Lung microvascular endothelial cell (primary cell): ENCODE results near the gene CCDC102A. TPM values are rescaled to one million over a fixed set of nuclear protein-coding genes. Genes with fewer than 3 reads are reported as not detected.
"Not testable (repeated sequence)": the region's sequence is repeated elsewhere in the genome, so short reads cannot be mapped to it uniquely, and the experiment has no call there.

ENCODE experiments used
- DNase-seq, 2 donors: peaks; one replicate each; pipeline versions ENCODE4 v3.0.0 to v3.0.0-alpha.2; 2010; ENCODE audit warnings: low read depth in 2 of 2
- total RNA-seq: library from RNA; depleted of rRNA; stranded (reverse); fragments of >200 nt; gene quantifications from 2 replicates; pipeline ENCODE4 v1.2.1, GENCODE V29; 2014

Gene CCDC102A
- total RNA-seq, 1 donor from 2014 or later, result 10.7 TPM

DNA sequence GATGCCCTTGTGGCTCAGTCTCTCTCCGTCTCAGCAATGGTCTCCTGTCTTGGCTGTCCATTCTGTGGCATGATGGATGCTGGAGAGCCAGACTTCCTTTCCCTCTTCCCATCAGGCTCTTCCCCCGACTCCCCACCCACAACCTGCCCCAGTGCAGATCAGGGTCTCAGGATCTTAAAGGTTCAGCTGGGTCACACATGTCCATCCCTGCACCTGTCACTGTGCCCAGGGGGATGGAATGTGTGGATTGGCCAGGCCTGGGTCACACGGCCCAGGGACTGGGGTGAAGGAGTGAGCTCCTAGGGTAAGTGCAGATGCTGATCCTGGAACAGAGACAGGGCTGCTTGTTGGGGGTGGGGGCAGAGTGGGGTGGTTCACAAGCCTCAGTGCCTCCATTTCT lies 29.1 kb upstream of the CCDC102A start:
- no peak for DNase-seq

DNA sequence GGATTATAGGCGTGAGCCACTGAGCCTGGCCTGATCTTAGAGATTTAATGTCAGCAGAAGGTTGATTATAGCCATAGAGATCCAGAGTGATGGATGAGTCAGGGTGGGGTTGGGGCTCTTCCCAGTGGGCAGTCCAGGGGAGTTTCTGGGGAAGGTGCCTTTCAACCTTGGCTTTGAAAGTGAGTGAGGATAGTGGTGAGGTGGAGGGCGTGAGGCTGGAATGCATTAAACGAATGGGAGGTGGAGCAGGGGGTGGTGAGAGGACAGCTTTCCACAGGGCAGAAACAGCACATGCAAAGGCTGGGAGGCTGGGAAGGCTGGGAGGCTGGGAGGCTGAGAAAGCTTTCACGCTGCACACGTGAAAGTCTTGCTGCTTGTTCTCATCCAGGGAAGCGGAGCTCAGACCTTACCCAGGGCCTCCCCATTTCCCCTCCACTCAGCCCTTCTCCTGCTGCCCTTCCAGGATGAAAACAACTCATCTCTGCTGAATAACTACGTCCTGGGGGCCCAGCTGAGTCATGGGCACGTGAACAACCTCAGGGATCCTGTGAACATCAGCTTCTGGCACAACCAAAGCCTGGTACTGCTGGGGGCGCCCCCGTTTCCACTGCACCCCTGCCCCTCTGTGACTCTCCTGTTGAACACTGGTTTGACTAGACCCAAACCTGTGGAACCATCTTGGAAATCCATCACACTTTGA lies 28.4 kb upstream of the CCDC102A start:
- peak in 1 of 2 donors; percentile 23 for DNase-seq

DNA sequence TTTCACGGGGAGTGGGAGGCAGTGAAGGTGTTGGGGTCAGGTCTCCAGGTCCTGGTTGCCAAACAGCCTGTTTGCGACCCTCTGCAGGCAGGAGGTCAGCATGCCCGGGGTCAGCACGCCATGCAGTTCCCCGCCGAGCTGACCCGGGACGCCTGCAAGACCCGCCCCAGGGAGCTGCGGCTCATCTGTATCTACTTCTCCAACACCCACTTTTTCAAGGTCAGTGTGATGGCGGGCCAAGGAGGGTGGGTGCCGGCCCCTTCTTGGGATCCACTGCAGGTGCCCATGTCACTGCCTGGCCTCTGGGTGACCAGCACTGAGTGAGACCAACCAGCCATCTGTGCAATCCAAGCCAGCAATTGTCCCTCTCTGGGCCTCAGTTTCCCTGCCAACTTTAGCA lies 27.4 kb upstream of the CCDC102A start:
- DNase-seq, result no peak

DNA sequence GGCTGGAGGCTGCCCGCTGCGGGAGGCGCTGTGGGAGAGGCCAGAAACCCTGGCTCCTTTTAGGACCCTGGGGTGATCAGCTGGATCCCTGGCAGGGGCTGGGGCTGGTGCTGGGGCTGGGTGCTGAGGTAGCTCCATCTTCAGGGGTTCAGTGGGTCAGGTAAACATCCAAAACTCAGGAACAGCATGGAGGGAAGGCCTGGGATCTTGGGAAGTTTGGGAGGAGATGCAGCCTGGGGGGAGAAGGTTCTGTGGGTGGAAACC lies 27.0 kb upstream of the CCDC102A start:
- DNase-seq, result no peak

DNA sequence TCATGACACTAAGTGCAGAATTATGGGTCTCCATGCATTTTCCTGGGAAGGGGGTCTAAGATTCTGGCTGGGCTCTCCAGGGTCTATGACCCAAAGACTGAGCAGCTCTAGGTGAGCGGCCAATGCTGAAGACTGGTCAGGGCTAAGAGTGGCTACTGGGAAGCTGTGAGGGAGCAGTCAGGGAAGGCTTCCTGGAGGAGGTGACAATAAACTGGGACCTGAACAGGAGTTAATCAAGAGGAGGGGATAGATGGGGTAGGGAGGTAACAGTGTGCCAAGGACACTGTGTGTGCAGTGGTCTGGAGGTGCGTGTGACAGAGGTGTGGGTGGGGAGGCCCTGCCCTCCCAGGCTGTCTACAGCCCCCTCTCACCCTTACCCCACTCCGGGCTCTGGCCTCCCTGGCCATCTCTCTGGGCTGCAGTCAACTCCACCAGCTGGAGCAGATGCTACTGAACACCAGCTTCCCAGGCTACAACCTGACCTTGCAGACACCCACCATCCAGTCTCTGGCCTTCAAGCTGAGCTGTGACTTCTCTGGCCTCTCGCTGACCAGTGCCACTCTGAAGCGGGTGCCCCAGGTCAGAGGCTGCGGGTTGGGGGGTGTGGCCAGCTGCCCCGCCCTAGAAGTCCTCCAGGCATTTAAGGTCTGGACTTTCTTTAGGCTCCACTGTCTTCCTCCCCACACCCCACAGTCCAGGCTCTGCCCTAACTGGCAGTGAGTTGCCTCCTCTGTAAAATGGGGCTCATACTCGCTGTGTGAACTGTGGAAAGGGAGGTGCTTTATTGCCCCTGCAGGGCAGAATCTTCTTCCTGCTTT lies 26.5 kb upstream of the CCDC102A start:
- no peak for DNase-seq

DNA sequence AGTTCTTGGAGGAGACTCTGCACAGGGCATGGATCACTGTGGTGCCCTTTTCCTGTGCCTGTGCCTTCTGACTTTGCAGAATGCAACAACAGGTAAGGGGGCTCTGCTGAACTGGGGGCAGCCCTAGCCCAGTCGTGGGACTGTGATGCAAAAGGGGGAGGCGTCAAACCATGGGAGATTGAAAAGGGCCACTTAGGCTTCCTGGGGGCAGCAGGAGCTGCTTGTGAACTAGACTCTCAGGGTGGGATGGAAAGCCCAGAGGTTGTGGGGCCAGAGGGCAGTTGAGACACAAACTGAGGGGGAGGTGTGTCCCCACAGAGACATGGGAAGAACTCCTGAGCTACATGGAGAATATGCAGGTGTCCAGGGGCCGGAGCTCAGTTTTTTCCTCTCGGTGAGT lies 25.7 kb upstream of the CCDC102A start:
- DNase-seq, result no peak

DNA sequence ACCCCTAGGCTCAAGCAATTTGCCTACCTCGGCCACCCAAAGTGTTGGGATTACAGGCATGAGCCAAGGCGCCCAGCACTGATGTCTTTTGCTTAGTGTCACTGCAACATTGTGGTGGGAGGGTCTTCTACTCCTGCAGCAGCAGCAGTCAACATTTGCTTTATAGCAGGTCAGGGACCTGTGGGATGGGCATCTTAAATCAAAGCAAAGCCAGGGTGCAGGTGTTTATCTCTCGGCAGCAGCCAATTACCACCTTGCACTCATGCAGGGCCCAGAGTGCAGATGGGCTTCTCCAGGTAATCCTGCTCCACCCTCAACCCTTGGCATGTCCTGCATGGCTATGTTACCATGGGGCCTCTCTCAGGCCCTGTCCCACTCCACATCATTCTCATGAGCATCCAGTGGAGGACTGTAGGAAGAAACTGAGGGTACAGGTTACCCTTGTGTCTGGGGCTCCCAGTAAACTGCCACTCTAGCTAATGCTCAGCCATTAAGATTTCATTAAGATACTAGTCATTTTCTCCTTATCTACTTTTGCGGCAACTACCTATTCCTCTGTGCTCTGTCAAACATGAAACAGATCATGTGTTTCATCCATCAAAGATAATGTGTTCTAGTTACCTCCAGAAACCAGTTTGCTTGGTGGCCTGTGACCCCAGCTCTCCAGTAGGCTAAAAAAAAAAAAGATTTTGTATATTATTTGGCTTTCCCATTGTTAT lies 22.9 kb upstream of the CCDC102A start:
- DNase-seq, result no peak

DNA sequence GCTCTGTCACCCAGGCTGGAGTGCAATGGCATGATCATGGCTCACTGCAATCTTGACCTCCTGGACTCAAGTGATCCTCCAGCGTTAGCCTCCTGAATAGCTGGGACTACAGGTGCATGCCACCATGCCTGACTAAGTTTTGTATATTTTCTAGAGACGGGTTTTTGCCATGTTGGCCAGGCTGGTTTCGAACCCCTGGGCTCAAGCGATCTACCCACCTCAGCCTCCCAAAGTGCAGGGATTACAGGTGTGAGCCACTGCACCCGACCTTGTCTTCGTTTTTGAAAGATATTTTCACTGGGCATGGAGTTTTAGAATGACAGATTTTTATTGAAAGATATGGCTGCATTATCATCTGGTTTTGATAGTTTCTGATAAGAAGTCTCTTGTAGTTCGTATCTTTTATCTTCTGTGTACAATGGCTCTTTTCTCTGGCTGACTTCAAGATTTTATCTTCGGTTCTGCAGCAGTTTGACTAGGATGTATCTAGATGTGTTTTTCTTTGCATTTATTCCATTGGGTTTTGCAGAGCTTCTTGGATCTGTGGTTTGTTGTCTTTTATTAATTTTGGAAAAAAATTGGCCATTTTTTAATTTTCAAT lies 20.7 kb upstream of the CCDC102A start:
- DNase-seq, result no peak

DNA sequence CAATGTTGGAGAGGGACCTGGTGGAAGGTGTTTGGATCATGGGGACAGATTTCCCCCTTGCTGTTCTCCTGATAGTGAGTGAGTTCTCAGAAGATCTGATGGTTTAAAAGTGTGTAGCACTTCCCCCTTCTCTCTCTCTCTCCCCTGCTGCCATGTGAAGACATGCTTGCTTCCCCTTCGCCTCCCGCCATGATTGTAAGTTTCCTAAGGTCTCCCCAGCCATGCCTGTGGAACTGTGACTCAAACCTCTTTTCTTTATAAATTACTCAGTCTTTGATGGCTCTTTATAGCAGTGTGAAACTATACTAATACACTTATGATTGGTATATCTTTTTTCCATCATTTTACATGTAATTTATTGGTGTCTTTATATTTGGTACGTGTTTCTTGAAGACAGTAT lies 19.5 kb upstream of the CCDC102A start:
- DNase-seq, result no peak

DNA sequence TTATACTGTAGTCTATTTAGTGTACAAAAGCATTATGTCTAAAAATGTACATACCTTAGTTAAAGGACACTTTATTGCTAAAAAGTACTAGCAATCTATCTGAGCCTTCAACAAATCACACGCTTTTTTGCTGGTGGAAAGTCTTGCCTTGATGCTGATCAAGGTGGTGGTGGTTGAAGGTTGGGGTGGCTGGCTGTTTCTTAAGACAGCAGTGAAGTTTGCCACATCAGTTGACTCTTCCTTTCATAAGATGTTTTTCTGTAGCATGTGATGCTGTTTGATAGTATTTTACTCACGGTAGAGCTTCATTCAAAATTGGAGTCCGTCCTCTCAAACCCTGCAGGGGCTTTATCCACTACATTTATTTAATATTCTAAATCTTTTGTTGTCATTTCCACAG lies 14.7 kb upstream of the CCDC102A start:
- DNase-seq, result no peak

DNA sequence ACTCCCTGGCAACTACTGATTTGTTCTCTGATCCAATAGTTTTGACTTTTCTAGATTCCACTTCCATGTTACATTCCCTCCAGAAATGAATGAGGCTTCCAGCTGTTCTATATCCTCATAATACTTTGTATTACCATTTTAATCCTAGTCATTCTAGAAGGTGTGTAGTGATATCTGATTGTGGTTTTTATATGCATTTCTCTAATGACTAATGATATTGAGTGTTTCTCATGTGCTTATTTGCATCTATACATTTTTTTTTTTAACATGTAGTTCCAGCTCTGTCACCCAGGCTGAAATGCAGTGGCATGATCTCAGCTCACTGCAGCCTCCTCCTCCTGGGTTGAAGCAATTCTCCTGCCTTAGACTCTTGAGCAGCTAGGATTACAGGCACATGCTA lies 13.4 kb upstream of the CCDC102A start:
- DNase-seq, result no peak

DNA sequence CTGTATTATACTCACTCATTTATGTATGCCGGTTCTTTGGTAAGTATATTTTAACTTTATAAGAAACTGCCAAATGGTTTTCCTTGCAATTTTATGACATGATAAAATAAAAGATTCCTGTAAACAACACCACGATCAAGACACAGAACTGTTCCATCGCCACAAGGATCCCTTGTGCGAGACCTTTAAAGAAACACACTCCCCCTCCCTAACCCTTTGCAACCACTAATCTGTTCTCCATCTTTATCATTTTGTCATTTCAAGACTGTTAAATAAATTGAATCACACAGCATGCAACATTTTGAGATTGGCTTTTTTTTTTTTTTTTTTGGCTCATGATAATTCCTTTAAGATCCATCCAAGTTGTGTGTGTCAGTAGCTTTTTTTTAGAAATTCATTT lies 12.0 kb upstream of the CCDC102A start:
- DNase-seq, result no peak

DNA sequence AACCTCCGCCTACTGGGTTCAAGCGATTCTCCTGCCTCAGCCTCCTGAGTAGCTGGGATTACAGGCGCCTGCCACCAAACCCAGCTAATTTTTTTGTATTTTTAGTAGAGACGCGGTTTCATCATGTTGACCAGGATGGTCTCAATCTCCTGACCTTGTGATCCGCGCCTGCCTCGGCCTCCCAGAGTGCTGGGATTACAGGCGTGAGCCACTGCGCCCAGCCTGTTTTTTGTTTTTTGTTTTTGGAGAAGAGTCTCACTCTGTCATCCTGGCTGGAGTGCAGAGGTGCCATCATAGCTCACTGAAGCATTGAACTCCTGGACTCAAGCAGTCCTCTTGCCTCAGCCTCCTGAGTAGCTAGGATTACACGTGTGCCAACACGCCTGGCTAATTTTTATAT lies 11.2 kb upstream of the CCDC102A start:
- not testable (repeated sequence) for DNase-seq

DNA sequence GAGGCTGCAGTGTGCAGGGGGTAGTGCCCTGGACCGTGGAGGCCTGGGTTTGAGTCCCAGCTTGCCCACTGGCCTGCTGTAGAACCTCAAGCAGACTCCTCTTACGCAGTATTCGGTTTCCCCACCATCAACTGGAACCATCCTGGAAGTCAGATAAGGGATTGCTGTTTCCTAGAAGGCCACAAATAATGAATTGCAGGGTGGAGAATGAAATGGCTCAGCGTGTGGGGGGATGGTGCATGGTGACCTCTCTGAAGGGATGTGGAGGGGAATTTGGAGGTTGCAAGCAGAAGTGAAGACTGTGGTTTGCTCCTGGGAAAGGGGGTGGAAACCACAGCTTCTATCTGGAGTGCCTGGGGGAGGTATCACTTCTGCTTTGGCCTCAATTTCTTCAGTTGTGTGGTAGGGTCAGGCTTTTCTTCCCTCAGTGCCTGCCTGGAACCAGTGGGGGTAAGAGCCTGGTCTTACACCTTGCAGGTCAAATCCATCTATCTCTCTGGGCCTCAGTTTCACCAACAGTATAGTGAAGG lies 7.8 kb upstream of the CCDC102A start:
- DNase-seq, result no peak

DNA sequence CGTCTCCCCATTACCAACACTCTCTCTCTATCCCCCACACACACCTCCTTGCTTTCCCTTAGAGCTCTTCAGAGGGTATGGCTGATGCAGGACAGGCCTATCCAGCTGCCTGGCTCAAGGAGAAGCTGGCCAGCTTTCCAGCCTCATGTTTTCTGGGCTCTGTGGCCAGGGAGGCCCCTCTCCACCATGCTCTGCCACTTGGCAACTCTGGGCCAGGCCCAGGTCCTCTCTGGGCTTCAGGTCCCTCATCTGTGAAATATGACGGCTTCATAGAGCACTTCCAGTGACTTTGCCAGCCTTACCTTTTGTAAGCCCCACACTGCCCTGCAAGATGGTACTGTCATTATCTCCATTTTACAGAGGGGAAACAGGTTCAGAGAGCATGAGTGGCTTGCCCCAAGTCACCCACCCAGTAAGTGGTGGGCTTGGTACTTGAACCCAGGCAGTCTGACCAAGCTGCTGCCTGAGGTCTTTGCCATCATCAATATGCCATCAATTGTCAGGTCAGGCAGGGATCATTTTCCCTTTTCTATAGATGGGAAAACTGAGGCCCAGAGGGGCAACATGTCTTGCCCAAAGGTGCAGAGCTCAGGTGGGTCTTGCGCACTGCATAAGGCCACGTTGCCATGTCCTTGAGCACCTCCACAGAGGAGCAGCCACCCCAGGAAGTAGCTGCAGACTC lies 5.5 kb upstream of the CCDC102A start:
- no peak for DNase-seq

DNA sequence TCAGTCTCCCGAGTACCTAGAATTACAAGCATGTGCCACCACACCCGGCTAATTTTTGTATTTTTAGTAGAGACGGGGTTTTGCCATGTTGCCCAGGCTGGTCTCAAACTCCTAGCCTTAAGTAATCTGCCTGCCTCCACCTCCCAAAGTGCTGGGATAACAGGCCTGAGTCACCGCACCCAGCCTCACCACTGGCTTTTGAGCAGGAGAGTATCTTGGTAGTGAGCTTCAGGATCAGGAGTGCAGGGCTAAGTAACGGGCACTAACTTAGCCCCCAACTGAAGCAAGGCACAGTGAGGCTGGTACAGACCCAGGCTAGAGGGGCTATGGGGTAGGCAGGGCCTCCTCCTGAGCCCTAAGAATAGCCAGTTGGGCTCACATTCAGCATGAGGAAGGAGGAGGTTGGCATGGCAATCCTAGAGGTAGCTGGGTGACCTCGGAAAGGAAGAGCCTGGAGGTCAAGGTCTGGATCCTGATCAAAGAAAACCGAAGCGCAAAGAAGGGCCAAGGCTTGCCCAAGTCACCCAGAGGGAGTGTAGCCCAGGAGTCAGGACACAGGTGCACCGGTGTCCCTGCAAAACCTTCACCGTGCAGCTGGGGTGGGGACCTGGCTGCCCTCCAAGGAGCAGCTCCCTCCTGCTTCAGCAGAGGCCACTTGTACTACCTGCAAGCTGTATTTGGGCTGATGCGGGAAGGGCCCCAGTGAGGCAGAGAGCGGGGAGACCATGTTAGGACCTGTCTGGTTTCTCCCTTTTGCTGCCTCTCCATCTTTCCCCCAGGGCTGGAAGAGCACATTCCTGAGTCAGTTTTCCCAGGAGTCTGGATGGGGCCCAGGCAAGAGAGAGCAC lies 4.8 kb upstream of the CCDC102A start:
- no peak for DNase-seq

DNA sequence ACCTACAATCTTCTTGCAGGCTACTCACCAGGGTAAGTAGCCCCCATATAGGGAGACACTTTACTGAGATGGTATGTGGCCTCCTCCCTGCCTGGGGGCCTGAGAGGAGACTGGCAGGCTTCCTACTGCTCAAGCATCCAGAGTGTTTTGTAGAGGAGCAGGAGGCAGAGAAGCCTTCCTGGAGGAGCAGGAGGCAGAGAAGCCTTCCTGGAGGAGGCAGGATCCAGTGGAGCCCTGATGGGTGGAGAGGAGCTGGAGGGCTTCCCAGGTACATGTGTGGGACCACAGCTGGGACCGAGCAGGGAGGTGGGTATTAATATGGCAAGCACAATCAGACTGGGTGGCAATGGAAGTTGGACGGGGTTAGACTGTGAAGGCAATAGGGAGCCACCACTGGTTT lies 4.0 kb upstream of the CCDC102A start:
- DNase-seq, result no peak

DNA sequence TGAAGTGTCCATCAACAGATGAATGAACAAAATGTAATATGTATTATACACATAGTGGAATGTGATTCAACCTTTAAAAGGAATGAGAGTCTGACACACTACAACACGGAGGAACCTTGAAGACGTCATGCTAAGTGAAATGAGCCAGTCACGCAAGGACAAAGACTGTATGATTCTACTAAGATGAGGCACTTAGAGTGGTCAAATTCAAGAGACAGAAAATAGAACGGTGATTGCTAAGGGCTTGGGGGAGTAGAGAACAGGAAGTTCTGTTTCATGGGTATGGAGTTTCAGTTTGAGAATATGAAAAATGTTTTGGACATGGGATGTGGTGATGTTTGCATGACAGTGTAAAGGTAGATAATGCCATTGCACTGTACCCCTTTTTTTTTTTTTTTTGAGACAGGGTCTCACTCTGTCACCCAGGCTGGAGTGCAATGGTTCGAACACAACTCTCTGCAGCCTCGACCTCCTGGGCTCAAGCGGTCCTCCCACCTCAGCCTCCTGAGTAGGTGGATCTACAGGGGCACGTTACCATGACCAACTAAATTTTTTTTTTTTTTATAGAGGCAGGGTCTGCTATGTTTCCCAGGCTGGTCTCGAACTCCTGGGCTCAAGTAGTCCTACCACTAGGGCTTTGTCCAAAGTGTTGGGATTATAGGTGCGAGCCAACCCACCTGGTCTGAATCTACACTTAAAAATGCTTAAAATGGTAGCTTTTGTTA lies 2.9 kb upstream of the CCDC102A start:
- DNase-seq, result no peak

DNA sequence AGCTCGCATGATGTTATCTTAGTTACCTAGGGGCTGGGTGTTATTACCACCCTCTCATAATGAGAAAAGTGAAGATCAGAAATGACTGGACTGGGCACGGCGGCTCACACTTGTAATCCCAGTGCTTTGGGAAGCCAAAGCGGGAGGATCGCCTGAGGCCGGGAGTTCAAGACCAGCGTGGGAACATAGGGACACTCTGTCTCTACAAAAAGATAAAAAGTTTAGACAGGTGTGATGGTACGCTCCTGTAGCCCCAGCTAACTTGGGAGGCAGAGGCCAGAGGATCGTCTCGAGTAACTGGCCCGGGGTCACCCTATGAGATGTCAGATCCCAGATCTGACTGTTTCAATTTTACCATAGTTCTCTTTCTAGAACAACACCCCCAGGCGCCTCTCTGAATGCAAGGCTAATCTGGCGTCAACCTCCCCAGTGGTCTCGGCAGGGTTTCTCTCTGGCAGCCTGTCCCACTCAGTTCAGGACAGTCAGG lies 1.9 kb upstream of the CCDC102A start:
- DNase-seq, result no peak
